ENCODE results near the gene GHRH. TPM values are rescaled to one million over a fixed set of nuclear protein-coding genes. Genes with fewer than 3 reads are reported as not detected.

Gene GHRH
- total RNA-seq, 4 donors from 2014 or later = not detected

- H3K9me3 ChIP-seq = no peaks in the 10 kb centered on the region
- H3K4me3 ChIP-seq = no peak overlapping the region
- WGBS, 2 donors = 60 to 81% methylated on average over 7 of the region's 8 CpGs
- intact Hi-C loops (cut with DNase I) = no loop called here
- H3K36me3 ChIP-seq = peaks cover 4 to 94% (median 8%) of the 10 kb centered on the region in 3 donors
- no peaks in the 10 kb centered on the region for H3K27me3 ChIP-seq
- no peak for TF ChIP-seq CTCF (IDR thresholded peaks at IDR 0.05)
- no peak for TF ChIP-seq POLR2A (IDR thresholded peaks at IDR 0.05)
- no peak for DNase-seq
- peak overlapping the region in 2 of 4 donors; percentile 4 to 56 for H3K27ac ChIP-seq
- H3K4me1 ChIP-seq = peaks cover 0 to 75% (median 13%) of the 10 kb centered on the region in 3 donors
Measured at GRCh38 chr20:37308086-37309050, 46.8 kb upstream of the GHRH start.

DNA sequence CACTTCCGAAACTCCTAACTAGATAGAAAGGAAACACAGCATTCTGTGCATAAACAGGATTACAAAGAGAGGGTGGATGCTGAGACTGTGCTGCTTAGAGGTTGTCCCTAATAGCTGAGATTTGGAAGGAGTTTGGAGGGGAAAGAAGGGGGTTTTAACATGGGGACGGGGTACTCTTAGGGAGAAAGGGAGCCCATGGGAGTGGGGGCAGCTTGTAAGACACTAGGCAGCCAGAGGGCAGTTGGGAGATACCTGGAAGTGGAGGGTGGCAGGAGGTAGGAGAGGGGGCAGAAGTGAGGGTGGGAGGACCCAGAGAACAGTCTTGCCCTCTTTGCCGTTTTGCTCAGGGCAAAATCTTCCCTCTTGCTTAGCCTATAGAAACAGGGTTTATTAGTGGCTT, 44.2 kb upstream of the GHRH start:
- peaks cover 0 to 58% (median 0%) of the 10 kb centered on the region in 3 donors for H3K4me1 ChIP-seq
- H3K27me3 ChIP-seq = no peaks in the 10 kb centered on the region
- DNase-seq = no peak
- WGBS, 2 donors = 77 to 84% methylated on average over 3 of the region's 3 CpGs
- TF ChIP-seq CTCF (IDR thresholded peaks at IDR 0.05) (no peak), POLR2A (IDR thresholded peaks at IDR 0.05) (no peak)
- intact Hi-C loops (cut with DNase I) = no loop called here
- peaks cover 4 to 99% (median 21%) of the 10 kb centered on the region in 3 donors for H3K36me3 ChIP-seq
- H3K9me3 ChIP-seq = no peaks in the 10 kb centered on the region
- no peak overlapping the region for H3K4me3 ChIP-seq
- H3K27ac ChIP-seq = peak overlapping the region in 1 of 4 donors; percentile 11

DNA sequence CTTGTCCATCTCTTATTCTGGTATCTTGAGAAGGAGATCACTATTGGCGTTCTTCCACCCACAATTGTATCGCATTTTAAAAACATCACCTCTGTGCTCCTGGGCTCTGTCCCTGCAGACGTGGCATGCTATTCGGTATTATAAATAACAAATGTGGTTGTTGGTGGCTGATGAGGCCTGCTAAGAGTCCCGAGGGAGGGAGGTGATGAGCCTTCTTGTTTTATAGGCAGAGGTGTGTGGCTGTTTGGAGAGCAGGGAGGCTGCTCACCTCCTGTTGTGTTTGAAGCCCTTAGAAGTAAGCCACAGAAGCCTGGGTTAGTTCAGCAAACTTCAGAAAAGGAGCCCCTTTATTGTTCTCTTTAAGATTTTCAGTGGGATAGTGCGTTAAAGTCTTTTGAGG, 43.5 kb upstream of the GHRH start:
- Histone ChIP-seq H3K4me3 (no peak overlapping the region), H3K27me3 (no peaks in the 10 kb centered on the region), H3K9me3 (no peaks in the 10 kb centered on the region), H3K4me1 (peaks cover 0 to 52% (median 0%) of the 10 kb centered on the region in 3 donors), H3K27ac (no peak overlapping the region), H3K36me3 (peaks cover 5 to 97% (median 21%) of the 10 kb centered on the region in 3 donors)
- DNase-seq = no peak
- no peak for TF ChIP-seq POLR2A (IDR thresholded peaks at IDR 0.05)
- TF ChIP-seq CTCF (IDR thresholded peaks at IDR 0.05) = no peak
- 83 to 89% methylated on average over 6 of the region's 6 CpGs for whole genome bisulfite sequencing, 2 donors
- intact Hi-C loops (cut with DNase I) = no loop called here

- intact Hi-C loops (cut with DNase I) = no loop called here
- H3K4me3 ChIP-seq = no peak overlapping the region
- WGBS, 2 donors = 76 to 88% methylated on average over 4 of the region's 4 CpGs
- H3K4me1 ChIP-seq = peaks cover 0 to 52% (median 0%) of the 10 kb centered on the region in 3 donors
- H3K9me3 ChIP-seq = no peaks in the 10 kb centered on the region
- peaks cover 7 to 97% (median 21%) of the 10 kb centered on the region in 3 donors for H3K36me3 ChIP-seq
- no peak for TF ChIP-seq CTCF (IDR thresholded peaks at IDR 0.05)
- no peak for TF ChIP-seq POLR2A (IDR thresholded peaks at IDR 0.05)
- H3K27me3 ChIP-seq = no peaks in the 10 kb centered on the region
- DNase-seq = no peak
- no peak overlapping the region for H3K27ac ChIP-seq
Measured at GRCh38 chr20:37303637-37304036, 42.0 kb upstream of the GHRH start.

GRCh38 chr20:37302981-37303380, 41.4 kb upstream of the GHRH start:
- Histone ChIP-seq H3K27ac (no peak overlapping the region), H3K36me3 (peaks cover 7 to 93% (median 21%) of the 10 kb centered on the region in 3 donors), H3K9me3 (no peaks in the 10 kb centered on the region), H3K4me3 (no peak overlapping the region), H3K4me1 (peaks cover 0 to 52% (median 5%) of the 10 kb centered on the region in 3 donors), H3K27me3 (no peaks in the 10 kb centered on the region)
- intact Hi-C loops (cut with DNase I) = no loop called here
- 73 to 75% methylated on average over 2 of the region's 2 CpGs for WGBS, 2 donors
- DNase-seq = no peak
- TF ChIP-seq POLR2A (IDR thresholded peaks at IDR 0.05) (no peak), CTCF (IDR thresholded peaks at IDR 0.05) (no peak)
